Stomach (tissue), 9 donors: ENCODE data around the gene MYB. TPM values are rescaled to one million over a fixed set of nuclear protein-coding genes. Genes with fewer than 3 reads are reported as not detected.

Source experiments
- DNase-seq, 2 donors: peaks; one replicate each; pipeline versions ENCODE4 v3.0.0 to v3.0.0-alpha.2; 2013 to 2019
- H3K27ac ChIP-seq, 5 donors: fragments of 200-600 bp in 4 of 5; sonication (generic) in 4 of 5; one replicate each; pipeline ENCODE4 v1.5.1; 2013 to 2019; ENCODE audit warnings: mild to moderate bottlenecking in 1 of 5, moderate library complexity in 1 of 5
- H3K27me3 ChIP-seq, 3 donors: fragments of 200-600 bp; sonication (generic); one replicate each; pipeline ENCODE4 v1.5.1; 2017 to 2019; ENCODE audit warnings: mixed run types in 1 of 3
- H3K36me3 ChIP-seq, 4 donors: fragments of 200-600 bp; sonication (generic); 1 replicate in 3 of 4; 2 replicates in 1 of 4; pipeline ENCODE4 v1.5.1; 2016 to 2019
- H3K4me1 ChIP-seq, 4 donors: fragments of 200-600 bp; sonication (generic); one replicate each; pipeline ENCODE4 v1.5.1; 2016 to 2019
- H3K4me3 ChIP-seq, 4 donors: fragments of 200-600 bp; sonication (generic) in 3 of 4; one replicate each; pipeline ENCODE4 v1.5.1; 2016 to 2019; ENCODE audit warnings: mild to moderate bottlenecking in 1 of 4
- H3K9me3 ChIP-seq, 4 donors: fragments of 200-600 bp; sonication (generic); one replicate each; pipeline ENCODE4 v1.5.1; 2016 to 2019
- EP300 ChIP-seq: sonication (generic); formaldehyde crosslinking; IDR thresholded peaks from one replicate; pipeline ENCODE4 v1.6.1; 2017; ENCODE audit warnings: antibody characterized with exemption
- POLR2A ChIP-seq, 4 donors: fragments of 450-650 bp; IDR thresholded peaks; one replicate each; pipeline ENCODE4 v1.6.1; 2016; ENCODE audit warnings: antibody characterized with exemption in 4 of 4, control low read depth in 2 of 4, mild to moderate bottlenecking in 1 of 4, moderate library complexity in 1 of 4
- POLR2AphosphoS5 ChIP-seq, 3 donors: sonication (generic); formaldehyde crosslinking; IDR thresholded peaks; one replicate each; pipeline ENCODE4 v1.6.1; 2016; ENCODE audit warnings: antibody characterized with exemption in 3 of 3
- WGBS, 5 donors: extraction: QIAGEN DNeasy Blood & Tissue Kit in 3 of 5; methylation state at CpG; one replicate each; pipeline versions ENCODE4 v1.1.5 to v1.1.7; 2013 to 2018; 5-methylcytosine and 5-hydroxymethylcytosine counted together
- intact Hi-C: fragments of 100-400 bp; cut with DNase I; formaldehyde crosslinking; loops from one replicate; pipeline ENCODE4 v1.15.1; 2023; ENCODE audit warnings: low total_unique reads
- polyA plus RNA-seq, 3 donors: library from polyadenylated mRNA; stranded (reverse); fragments of 200-250 nt; gene quantifications; one replicate each; pipeline ENCODE4 v1.2.3, GENCODE V29; 2013
- total RNA-seq, 5 donors: library from RNA; depleted of rRNA; stranded (reverse); fragments of >200 nt; gene quantifications; one replicate each; pipeline versions ENCODE4 v1.1.0 to v1.2.3, GENCODE V29; 2014 to 2016
- TF ChIP-seq, protein P1 (sequence below), 7 experiments: fragments of 450-650 bp in 4 of 7; fragments of 200-600 bp in 3 of 7; sonication (generic) in 3 of 7; IDR thresholded peaks; one replicate each; pipeline ENCODE4 v1.5.1; 2016 to 2019; ENCODE audit warnings: antibody characterized with exemption in 7 of 7, control low read depth in 2 of 7, mild to moderate bottlenecking in 1 of 7
- donor health status: healthy with polysubstance abuse.
- donor health status: Bipolar disorder and iron deficiency.
- donor health status: healthy.

MYB gene
- total and polyA plus RNA-seq, 8 donors, result 0.56 to 118 (median 2.9) TPM; not detected in 2

DNA sequence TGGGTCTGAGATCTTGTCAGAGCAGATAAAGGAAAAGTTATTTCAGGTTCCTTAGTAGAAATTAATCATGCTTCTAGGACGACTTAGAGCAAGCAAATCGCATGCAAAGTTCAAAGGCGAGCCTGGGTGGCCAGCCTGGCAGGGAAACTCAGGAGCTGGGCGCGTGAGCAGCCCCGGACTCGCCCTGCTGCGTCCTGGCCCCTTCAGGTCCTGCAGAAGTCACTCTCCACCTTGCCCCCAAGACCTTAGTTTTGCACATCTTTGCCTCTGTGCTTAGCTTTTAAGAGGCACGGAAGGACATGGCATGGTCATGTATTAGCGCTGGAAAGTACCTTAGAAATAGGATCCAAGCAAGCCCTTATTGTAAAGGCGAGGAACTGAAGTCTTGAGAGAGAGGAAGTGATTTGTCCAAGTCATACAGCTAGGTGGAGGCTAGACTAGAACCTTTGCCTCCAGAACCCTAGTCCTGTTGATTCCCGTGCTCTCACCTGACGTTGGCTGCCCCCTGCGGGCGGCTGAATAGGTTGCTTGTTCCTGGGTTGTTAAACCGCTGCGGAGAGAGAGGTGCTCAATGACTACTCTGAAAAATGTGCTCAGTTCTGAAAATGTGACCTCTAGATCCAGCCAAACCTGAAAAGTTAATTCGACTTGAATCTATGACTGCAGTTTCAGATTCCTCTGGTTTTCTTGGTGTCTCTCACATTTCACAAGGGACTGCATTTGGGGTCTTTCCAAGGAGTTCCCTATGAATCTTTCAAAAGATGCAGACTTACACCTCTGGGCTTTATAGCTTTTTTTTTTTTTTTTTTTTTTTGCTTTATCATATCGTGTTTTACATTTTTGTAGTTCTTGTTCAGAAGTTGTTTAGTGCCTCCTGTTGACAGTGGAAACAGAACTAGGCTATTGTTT is 2.7 kb downstream of the MYB start:
- H3K4me1 ChIP-seq, result peaks cover 26 to 40% (median 38%) of the 10 kb centered on the region in 4 donors
- H3K27ac ChIP-seq, result peak overlapping the region in 2 of 5 donors; percentile 43 to 52
- DNase-seq, result peak; percentile 67 to 85
- H3K36me3 ChIP-seq, result no peaks in the 10 kb centered on the region
- H3K4me3 ChIP-seq, result peak overlapping the region; percentile 60 to 75 (median 63)
- intact Hi-C loops, result no loop called here
- no peaks in the 10 kb centered on the region for H3K9me3 ChIP-seq
- WGBS, 5 donors, result 5 to 9% (median 6%) methylated on average over 19 of the region's 19 CpGs
- peaks cover 0 to 56% (median 0%) of the 10 kb centered on the region in 3 donors for H3K27me3 ChIP-seq
- TF ChIP-seq, protein P1, sequence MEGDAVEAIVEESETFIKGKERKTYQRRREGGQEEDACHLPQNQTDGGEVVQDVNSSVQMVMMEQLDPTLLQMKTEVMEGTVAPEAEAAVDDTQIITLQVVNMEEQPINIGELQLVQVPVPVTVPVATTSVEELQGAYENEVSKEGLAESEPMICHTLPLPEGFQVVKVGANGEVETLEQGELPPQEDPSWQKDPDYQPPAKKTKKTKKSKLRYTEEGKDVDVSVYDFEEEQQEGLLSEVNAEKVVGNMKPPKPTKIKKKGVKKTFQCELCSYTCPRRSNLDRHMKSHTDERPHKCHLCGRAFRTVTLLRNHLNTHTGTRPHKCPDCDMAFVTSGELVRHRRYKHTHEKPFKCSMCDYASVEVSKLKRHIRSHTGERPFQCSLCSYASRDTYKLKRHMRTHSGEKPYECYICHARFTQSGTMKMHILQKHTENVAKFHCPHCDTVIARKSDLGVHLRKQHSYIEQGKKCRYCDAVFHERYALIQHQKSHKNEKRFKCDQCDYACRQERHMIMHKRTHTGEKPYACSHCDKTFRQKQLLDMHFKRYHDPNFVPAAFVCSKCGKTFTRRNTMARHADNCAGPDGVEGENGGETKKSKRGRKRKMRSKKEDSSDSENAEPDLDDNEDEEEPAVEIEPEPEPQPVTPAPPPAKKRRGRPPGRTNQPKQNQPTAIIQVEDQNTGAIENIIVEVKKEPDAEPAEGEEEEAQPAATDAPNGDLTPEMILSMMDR (IDR thresholded peaks at IDR 0.05), result peak in 4 of 7 experiments; percentile 14 to 46 (median 20)
- no peak for TF ChIP-seq POLR2AphosphoS5 (IDR thresholded peaks at IDR 0.05)

DNA sequence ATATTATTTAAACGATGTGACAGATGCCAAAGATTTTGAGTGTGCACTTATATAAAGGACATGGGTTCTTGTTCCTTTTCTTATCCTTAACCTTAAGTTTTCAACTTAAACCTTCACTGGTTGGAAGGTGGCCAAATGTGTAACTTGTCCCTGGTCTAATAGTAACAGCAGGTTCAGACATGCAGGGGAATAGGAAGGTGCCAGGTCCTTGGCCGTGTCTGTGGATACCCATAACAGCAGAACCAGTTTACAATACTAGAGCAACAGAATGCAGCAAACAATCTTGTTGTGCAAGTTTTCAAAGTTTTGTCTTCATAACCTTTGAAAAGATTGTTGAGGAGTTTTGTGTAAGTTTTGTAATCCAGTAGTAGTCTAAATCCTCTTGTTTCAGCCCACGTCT is 4.4 kb downstream of the MYB start:
- H3K36me3 ChIP-seq, result no peaks in the 10 kb centered on the region
- peaks cover 26 to 32% (median 30%) of the 10 kb centered on the region in 4 donors for H3K4me1 ChIP-seq
- peaks cover 0 to 60% (median 0%) of the 10 kb centered on the region in 3 donors for H3K27me3 ChIP-seq
- WGBS, 5 donors, result 58 to 84% (median 77%) methylated on average over 3 of the region's 3 CpGs
- H3K4me3 ChIP-seq, result no peak overlapping the region
- H3K9me3 ChIP-seq, result no peaks in the 10 kb centered on the region
- peak in 1 of 2 donors; percentile 22 for DNase-seq
- H3K27ac ChIP-seq, result no peak overlapping the region
- intact Hi-C loops, result no loop called here
- no peak for TF ChIP-seq POLR2A (IDR thresholded peaks at IDR 0.05)

DNA sequence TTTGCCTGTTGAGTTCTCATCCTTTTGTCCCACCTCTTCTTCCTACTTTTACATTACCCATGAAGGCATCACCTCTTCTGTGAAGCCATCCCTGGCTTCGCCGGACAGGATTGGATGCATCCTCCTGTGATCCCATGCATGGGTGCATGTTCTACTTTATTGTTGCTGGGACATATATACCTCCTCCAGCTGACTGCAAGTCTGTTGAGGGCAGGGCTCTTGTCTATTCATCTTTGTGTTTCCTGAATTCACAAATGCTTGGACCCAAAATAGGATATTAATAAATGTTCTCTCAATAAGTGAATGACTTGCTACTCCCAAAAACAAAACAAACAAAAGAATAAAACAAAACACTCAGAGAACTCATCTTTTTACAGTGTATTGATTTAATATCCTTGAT is 5.1 kb downstream of the MYB start:
- H3K4me3 ChIP-seq, result no peak overlapping the region
- DNase-seq, result no peak
- no peaks in the 10 kb centered on the region for H3K9me3 ChIP-seq
- H3K27me3 ChIP-seq, result peaks cover 0 to 60% (median 0%) of the 10 kb centered on the region in 3 donors
- TF ChIP-seq EP300, result no peak
- TF ChIP-seq POLR2AphosphoS5 (IDR thresholded peaks at IDR 0.05), result no peak
- TF ChIP-seq, protein P1 (IDR thresholded peaks at IDR 0.05), result no peak
- TF ChIP-seq POLR2A (IDR thresholded peaks at IDR 0.05), result no peak
- H3K36me3 ChIP-seq, result no peaks in the 10 kb centered on the region
- H3K27ac ChIP-seq, result no peak overlapping the region
- intact Hi-C loops, result no loop called here
- 99 to 100% (median 100%) methylated on average over 2 of the region's 2 CpGs for WGBS, 5 donors
- H3K4me1 ChIP-seq, result peaks cover 25 to 31% (median 27%) of the 10 kb centered on the region in 4 donors

DNA sequence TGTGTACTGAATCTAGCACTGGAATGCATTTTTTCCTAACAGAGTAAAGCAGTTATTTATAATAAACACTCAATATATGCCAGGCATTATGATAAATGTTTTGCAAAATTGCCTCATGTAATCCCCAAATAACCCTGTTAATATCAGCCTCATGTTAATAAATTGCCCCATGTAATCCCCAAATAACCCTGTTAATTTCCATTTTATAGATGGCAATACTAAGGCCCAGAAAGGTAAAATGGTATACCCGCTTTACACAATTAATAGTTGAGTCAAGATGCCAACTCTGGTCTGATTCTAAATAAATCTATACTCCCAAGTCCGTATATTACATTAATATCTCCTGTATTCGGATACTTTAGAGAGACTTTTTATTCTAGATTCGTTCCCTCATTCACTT is 6.3 kb downstream of the MYB start:
- WGBS, 5 donors, result 86 to 98% (median 96%) methylated on average over 4 of the region's 4 CpGs

More for the DNA sequence above, 6.3 kb downstream of the MYB start:
- Histone ChIP-seq H3K27ac (no peak overlapping the region), H3K4me1 (peaks cover 14 to 22% (median 17%) of the 10 kb centered on the region in 4 donors), H3K27me3 (peaks cover 0 to 59% (median 0%) of the 10 kb centered on the region in 3 donors), H3K36me3 (no peaks in the 10 kb centered on the region), H3K4me3 (no peak overlapping the region), H3K9me3 (no peaks in the 10 kb centered on the region)
- intact Hi-C loops, result no loop called here
- DNase-seq, result no peak
- TF ChIP-seq POLR2A (IDR thresholded peaks at IDR 0.05) (no peak), EP300 (no peak), POLR2AphosphoS5 (IDR thresholded peaks at IDR 0.05) (no peak)
- TF ChIP-seq, protein P1 (IDR thresholded peaks at IDR 0.05), result no peak
